Fibroblast of skin of right biceps (primary cell): ENCODE measurements around the gene ACVR2B.
A peak's percentile ranks its signal among the peaks of the same experiment; 100 is the strongest.

Source experiments
- DNase-seq: peaks from one replicate; pipeline ENCODE4 v3.0.0-alpha.2; 2013

Gene ACVR2B

DNA sequence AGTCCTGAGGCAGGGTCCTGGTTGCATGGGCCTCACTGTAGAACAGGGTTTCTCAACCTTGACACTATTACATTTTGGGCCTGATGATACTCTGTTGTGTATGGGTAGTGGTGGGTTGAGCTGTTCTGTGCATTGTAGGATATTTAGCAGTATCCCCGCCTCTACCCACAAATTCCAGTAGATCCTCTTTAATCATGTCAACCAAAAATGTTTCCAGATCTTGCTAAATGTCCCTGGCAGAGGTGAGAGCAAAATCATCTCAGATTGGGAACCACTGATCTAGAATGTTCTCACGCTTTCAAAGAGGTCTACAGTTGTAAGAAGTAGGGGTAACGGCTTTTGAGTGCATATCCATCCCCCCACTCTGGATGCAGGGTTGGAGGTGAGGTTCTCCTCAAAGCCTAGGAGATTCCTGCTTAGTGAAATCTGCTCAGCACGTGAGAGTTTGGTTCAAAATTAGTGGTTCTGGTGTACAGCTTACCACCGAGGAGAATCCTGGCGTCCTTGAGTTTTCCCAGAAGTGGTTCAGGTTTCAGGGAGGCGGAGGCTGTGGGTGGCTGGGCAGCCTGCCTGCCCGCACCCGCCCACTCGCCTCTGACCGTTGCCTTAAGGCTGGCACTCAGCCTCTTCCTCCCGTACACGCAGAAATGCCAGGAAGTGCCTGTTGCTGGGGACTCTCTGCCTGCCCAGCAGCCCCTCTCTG is 5.3 kb downstream of the ACVR2B start:
- no peak for DNase-seq

DNA sequence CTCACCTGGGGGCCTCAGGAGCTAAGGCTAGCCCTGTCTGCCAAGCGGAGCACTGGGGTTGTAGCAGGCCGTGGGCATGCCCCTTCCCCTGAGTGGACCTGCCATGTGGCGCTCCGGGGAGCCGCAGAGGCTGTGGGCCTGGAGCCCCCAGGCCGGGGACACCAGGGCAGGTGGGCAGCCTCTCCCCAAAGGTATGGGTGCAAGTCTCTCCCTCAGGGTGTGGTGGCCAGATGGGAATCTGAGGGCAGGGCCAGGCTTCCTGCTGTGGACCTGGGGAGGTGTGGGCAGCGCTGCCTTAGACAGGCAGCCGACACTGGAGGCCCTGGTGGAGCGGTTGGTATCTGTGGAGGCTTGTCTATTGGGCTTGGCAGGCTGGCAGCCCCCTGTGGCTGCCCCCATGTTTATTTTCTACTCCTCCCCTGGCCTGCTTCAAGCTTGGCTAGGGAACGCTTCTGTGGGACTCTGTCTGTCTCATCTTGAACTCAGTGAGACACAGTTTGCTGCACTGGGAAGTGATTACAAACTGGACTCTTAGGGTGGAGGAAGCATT is 5.9 kb downstream of the ACVR2B start:
- DNase-seq = no peak

DNA sequence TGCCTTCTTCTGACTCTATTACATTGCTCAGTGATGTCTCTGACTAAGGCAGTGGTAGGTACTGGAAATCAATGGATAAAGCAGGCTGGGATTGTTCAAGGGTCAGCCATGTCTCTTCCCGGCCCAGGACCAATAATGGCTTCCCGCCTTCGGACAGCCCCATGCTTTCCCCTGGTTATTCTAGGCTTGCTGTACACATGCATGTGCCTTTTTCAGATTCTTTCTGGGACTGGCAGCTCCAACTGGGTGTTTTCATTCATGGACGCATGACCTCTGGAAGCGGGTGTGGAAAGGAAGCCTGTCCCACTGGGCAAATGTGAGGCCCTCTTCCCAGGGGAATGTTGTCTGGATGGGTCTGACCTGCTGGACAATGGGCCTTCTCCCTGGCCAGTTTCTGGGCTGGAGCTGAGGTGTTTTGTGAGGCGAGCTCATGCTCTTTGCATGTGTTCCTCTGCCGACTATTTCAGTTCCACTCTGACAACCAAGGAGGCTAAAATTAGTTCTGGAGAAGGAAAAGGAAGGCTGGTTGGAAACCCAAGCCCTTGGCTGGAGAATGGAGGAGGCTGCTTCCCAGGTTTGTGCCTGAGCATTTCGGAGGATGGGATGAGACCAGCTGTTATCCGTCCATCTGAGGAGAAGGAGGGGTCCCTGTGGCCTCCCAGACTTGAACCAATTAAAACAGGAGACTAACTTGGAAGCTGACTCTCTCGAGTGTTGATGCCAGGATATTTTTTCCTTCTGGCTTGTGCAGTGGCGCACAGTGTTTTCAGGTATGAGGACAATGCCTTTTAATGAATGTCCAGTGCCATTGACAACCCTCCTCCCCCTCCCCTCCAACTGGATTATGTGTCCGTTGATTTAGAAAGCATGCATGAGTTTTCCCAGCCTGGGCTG is 6.9 kb downstream of the ACVR2B start:
- no peak for DNase-seq

DNA sequence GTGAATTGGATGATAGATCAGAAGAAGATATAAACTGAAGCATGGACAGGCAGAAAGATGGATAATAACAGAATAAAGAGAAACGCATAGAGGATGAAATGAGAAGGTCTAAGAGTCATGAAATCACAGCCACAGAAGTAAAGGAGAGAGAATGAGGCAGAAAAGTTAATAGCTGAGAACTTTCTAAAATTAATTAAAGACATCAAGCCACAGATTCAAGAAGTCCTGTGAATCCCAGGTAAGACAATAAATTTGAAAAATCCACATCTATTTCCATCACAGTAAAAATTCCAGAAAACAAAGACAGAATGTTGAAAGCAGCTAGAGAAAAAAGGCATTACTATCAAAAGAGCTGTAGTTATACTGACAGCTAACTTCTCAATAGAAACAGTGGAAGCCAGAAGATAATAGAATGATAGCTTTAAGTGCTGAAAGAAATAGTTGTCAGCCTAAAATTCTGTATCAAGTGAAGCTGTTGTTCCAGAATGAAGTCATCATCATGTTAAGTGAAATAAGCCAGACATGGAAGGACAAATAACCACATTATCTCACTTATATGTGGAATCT is 12.0 kb downstream of the ACVR2B start:
- DNase-seq = no peak

DNA sequence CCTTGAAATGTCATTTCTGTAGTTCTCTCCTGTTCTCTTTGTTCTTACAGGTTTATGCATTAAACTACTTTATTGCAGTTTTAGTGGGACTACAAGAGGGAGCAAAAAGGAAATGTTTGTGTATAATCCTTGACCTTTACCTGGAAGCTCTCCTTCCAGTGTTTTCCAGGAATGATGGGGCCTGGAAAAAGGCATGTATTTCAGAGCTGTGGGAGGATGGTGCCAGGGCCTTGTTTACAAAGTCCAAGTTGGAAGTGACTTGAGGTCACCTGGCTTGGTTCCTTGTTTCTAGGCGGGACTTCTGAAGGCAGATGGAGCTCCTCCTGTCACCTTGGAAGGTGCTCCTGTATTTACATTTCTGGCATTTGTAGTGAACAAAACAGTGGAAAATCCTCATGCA is 15.1 kb downstream of the ACVR2B start:
- no peak for DNase-seq

DNA sequence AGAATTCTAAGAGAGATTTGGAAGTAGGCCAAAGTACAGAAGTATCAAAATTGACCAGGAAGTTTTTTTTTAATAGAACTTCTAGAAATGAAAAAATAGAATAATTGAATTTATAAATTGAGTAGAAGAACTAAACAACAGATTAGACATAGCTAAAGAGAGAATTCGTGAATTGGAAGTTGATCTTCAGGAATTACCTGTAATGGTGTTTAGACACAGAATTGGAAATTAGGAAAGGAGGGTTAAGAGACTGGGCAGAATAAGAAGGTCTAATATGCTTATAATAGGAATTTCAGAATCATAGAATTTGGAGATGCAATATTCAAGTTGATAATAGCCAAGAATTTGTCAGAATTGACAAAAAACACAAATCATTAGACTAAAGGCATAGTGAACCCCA is 16.2 kb downstream of the ACVR2B start:
- no peak for DNase-seq

DNA sequence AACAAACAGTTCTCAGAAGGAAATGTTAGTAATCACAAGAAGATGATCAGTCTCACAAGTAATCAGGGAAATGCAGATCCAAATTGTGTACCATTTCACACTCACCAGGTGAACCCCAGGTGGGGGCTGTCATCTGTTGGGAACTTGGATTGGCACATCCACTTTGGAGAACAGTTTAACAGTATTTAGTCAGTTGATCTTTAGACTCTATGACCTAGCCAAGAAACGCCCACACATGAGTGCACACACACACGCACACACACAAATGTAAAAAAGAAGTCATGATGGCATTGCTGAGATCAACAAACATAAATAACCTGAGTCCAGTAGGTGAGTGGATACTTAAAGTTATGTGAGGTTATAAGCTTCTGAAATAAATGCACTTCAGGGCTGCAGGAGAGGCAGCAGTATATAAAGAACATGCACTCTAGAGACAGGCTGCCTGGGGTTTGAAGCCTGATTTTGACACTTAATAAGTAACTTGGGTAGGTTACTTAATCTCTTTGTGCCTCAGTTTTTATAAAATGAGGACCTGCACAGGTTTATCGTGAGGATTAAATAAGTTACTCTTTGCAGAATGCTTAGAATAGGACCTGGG is 17.7 kb downstream of the ACVR2B start:
- no peak for DNase-seq

DNA sequence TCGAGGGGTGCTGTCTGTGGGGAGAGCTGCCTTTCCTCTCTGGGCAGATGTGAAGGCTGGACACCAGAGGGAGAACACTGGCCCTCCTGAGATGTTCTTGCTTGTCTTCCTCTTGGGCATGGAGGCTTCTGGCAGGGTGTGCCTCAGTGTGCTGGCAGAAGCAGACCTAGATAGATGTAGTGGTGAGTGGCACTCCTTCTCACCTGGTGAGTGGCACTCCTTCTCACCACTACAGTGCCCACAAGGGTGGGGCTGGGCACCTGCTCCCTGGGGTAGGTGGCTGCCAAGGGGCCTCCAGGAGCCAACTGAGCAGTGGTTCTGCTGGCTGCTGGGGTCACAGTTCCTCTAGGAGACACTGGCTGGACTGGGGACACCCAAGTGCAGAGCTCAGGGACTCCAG is 18.7 kb downstream of the ACVR2B start:
- DNase-seq = no peak

DNA sequence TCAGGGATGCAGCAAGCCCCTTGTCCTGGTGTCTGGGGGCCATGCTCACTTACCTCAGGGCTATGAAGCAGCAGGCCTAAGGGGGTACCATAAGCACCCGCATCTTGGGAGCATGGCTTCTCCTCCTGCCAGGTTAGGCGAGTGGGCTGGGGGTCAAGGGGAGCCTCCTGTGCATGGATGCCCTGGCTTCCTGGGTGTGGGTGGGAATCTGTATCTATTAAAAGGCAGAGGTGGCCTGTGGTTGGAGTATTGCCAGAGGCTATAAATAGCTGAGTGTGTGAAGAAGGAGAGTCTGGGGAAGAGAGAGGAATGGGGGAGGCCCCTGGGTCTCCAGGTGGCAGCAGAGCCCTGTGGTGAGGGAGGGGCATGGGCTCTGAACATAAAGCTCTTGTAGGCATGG is 19.5 kb downstream of the ACVR2B start:
- peak; percentile 14 for DNase-seq

DNA sequence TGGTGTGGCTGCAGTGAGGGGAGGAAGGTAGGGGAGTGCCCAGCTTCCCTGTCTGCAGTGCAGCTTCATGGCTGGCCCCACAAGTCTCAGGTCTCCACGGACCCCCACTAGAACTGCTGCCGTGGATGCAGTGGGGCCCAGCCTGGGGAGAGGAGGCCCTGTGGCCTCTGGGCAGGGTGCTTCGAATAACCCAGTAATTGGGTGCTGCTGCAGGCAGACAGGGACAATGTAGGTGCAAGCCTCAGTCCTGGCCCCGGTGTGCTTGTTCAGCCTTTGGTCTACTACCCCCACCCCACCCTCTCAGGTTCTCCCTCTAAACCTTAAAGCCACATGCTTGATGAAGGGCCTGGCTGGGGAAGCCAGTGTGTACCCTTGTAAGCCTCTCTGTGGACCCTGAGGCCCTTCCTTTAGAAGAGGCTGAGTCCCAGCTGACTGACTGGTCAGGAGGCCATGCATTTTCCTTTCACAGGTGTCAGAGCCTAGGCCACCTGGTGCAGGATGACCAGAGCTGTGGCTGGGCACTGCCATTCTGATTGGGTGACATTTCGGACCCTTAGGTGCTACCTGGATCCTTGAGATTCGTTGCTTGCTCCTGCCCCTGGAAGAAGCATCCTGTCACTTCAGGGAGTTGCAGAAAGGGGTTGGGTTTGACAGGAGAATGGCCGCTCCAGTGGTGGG is 21.4 kb downstream of the ACVR2B start:
- no peak for DNase-seq

DNA sequence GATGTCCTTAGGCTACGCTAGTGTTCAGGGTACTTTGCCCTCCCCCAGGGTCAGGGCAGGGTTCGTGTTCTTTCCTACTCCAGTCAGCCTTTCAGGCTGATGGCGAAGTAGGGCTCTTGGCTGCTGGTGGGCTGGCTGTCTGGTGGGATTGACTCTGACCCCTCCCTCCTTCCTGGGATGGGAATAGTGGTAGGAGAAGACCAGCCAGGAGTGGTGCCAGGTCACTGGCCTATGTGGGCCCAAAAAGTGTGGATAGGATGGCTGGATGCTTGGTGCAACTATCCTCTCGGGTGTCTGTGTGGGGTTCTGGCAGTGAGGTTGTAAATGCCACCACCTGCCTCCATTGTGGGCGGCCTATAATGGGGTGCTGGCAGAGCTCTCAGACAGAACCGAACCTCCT is 22.0 kb downstream of the ACVR2B start:
- DNase-seq = no peak

DNA sequence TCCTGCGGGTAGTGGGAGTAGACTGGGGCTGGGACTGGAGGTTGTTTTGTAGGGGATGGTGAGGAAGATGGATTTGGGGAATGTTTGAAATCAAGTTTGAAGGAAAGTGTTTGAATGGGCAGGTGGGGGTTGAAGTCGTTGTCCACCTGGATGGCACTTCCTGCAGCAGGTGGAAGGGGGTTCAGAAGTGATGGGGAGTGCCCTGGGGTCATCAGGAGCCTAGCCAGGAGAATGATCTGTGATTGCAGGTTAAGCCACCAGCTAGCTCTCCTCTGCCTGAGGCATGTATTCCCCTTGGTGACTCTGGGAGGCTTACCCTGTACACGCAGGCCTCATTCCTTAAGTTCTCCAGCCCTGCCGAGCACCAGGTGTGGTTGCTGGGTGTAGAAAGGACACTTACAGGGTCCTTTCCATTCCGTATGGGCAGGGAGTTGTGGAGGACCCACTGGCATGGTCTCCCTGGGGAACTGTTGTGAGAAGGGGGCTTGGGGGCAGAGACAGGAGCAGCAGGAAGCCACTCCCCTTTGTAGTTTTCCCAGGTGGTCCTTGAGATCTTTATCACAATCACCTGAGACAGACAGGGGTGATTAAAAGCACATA is 22.6 kb downstream of the ACVR2B start:
- DNase-seq = no peak

DNA sequence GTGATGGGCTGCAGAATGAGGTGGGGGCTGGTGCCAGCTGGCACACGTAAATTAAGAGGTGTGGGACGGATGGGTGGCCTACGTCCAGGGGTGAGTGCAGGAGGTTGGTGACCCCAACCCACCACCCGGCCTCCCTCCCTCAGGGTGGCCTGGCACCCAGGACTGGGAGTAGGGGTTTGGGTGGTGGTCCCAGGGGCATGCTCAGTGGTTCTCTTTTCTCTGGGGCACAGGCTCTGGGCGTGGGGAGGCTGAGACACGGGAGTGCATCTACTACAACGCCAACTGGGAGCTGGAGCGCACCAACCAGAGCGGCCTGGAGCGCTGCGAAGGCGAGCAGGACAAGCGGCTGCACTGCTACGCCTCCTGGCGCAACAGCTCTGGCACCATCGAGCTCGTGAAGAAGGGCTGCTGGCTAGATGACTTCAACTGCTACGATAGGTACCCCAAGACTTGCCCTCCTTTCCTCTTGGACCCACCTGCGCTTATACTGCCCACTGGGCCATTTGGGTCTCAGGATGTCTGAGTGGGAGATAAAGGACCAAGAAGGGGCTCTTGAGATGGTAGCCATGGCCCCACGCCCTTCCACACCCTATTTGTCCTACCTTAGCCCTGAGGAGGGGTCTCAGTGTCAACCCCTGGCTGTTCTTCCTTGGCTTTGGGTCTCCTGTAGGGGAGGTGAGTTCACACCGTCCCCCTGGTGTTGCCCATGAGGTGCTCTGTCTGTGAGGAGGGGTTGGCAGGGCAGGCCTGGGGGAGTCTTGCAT is 23.5 kb downstream of the ACVR2B start:
- no peak for DNase-seq

DNA sequence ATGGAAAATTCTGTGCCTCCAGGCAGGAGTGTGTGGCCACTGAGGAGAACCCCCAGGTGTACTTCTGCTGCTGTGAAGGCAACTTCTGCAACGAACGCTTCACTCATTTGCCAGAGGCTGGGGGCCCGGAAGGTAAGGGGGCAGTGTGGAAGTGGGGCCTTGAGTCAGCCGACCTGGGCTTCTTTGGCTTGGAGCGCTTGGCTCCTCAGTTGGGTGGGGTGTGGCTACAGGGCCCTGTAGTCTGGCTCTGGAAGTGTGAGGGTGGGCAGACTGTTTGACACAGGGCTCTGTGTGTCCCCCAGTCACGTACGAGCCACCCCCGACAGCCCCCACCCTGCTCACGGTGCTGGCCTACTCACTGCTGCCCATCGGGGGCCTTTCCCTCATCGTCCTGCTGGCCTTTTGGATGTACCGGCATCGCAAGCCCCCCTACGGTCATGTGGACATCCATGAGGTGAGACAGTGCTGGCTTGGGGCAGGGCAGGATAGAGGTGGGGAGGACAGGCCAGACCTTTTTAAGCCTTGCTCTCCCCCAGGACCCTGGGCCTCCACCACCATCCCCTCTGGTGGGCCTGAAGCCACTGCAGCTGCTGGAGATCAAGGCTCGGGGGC is 24.3 kb downstream of the ACVR2B start:
- DNase-seq = no peak

DNA sequence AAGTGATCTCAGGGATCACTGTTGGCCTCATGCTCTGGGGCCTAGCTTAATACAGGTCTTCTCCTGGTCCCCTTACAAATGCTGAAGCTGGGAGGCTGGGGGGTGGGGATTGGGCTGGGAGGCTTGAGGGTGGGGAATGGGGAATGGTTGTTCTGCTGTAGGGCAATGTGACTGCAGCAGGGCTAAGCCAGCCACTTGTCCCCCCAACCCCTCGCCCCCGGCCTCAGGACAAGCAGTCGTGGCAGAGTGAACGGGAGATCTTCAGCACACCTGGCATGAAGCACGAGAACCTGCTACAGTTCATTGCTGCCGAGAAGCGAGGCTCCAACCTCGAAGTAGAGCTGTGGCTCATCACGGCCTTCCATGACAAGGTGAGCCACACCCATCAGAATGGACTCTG is 25.2 kb downstream of the ACVR2B start:
- DNase-seq = no peak

DNA sequence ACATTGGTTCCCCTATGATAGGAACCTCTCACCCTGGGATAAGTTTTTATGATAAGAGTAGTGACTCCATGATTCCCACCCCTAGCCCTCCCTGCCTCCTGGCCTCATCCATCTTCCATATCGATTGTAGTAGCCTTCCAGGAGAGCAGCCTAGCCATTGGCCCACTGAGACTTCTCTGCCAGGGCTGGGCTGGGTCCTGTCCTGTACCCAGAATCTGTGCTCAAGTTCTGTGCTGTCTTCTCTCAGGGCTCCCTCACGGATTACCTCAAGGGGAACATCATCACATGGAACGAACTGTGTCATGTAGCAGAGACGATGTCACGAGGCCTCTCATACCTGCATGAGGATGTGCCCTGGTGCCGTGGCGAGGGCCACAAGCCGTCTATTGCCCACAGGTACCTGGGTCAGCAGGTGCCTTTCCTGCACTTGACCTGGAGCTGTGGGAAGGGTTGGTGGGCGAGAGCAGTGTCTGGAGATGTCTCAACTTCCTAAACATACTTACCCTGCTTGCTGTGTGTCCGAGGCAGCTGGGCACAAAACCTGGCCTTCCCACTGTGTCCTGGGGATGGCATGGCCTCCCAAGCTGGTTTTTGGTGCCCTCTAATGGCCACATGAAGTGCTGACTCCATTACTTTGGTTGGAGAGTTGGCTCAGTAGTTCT is 25.9 kb downstream of the ACVR2B start:
- DNase-seq = peak; percentile 45

DNA sequence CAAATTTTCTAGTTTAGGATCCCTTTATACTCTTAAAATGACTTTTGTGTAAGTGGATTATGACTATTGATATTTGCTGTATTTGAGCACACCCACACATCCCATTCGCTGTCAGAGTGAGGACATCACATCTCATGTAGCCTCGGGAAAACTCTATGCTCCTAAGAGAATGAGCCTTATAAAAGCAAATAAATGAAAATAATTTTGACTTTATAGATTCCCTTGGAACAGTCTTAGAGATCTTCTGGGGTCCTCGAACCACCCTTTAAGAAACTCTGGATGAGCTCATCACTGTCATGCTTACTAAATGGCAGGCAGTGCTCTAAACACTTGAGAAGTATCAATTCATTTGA is 26.4 kb downstream of the ACVR2B start:
- no peak for DNase-seq

DNA sequence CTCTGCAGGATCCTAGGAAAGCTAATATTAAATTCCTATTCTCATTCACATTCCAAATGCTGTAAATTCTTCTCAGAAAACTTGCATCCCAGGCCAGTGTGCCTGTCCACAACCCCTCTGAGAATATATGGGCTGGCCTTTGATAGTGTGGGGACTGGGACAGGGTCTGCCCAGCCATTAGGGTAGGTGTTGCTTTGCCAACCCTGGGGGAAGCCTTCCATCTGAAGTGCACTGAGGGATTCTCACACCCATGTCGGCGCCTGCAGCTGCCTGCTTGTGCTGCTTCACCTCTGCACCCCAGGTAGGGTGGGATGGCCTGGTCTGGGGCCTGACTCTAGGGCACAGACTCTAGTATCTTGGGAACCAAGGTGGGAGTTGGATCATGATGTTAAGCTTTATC is 27.2 kb downstream of the ACVR2B start:
- no peak for DNase-seq

DNA sequence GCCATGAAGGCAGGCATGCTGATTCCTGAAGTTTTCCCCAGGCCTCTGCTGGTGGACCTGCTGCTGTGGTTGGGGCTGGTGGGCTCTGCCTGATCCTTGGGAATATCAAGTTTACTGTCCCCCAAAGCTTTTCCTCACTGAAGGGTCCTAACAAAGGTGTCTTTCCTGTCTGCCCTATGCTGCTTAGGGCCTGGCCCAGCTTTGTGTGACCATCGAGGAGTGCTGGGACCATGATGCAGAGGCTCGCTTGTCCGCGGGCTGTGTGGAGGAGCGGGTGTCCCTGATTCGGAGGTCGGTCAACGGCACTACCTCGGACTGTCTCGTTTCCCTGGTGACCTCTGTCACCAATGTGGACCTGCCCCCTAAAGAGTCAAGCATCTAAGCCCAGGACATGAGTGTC is 29.3 kb downstream of the ACVR2B start:
- DNase-seq = no peak

DNA sequence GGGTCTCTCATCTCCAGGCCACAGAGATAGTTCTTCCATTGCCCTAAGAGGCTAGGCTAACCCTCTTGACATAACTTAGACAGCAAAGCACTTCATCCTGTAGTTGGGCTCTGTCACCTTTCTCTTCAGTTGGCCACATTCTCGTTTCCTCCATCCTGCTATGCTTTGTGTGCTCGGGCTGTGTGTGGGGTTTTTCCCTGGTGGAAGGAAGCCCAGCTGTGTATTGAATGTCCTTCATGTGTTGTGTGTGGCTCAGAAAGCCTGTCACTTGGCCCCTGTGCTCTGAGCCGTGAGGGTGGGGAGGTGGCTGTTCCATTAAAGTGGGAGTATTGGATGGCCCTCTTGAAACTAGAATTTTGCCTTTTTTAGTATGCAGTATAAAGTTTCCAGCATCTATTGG is 33.6 kb downstream of the ACVR2B start:
- no peak for DNase-seq

DNA sequence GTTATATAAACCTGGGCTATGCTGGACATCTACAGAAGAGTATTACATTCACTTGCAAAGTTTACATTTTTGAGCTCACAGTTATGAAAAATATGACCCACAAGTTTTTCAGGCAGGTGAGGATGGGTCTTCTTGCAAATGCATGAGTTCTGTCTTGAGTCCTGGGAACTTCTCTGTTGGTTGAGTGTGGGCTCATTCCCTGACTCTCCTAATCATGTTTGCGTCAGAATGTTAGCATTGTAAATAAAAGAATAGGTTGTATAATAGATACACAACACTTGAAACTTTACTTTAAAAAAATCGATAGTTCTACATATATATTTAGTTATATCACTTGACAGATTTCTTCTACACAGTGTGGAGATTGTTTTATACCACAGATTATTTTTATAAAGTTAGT is 35.3 kb downstream of the ACVR2B start:
- DNase-seq = no peak
